Uterus (tissue), 2 donors: ENCODE data around the gene ALG11.

ENCODE experiments used
- CTCF ChIP-seq, 4 experiments: fragments of 200-600 bp in 2 of 4; fragments of 450-650 bp in 2 of 4; sonication (generic) in 2 of 4; IDR thresholded peaks; one replicate each; pipeline ENCODE4 v1.5.1; 2016 to 2019; ENCODE audit warnings: antibody characterized with exemption in 4 of 4, mild to moderate bottlenecking in 2 of 4, moderate library complexity in 1 of 4
- POLR2A ChIP-seq, 2 donors: fragments of 450-650 bp; IDR thresholded peaks; one replicate each; pipeline ENCODE4 v1.6.1; 2016; ENCODE audit warnings: antibody characterized with exemption in 2 of 2, mild to moderate bottlenecking in 1 of 2, moderate library complexity in 1 of 2

- TF ChIP-seq CTCF (IDR thresholded peaks at IDR 0.05) (no peak), POLR2A (IDR thresholded peaks at IDR 0.05) (no peak)
Measured at GRCh38 chr13:52006523-52007245, 5.5 kb upstream of the ALG11 start.
